SH-SY5Y (cell line): Measurements from ENCODE around the gene NUCB2.

ENCODE experiments used
- GATA2 ChIP-seq: IDR thresholded peaks from 2 replicates; pipeline ENCODE4 v1.6.1; 2011; ENCODE audit warnings: mild to moderate bottlenecking, low read depth, low read length
- GATA3 ChIP-seq: IDR thresholded peaks from 2 replicates; pipeline ENCODE4 v1.6.1; 2011; ENCODE audit warnings: low read depth, mild to moderate bottlenecking, low read length, moderate library complexity

DNA sequence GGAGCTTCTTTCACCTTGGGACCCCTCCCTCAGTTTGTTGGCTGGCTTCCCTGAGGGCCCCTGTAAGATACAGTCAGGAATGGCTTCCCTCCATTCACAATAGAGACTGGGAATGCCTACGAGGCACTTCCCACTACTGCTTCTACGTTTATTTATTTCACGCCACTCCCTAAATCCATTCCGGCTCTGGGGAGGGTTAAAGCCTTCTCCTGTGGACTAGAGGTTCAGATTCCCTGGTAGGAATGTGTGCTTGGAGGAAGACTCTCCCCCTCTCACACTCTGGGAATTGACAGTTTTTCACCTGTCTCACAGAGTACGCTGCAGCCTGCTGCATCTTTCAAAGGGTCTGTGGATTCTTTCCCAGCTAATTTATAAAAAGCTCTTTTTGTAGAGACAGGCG lies 3.3 kb upstream of the NUCB2 start:
- TF ChIP-seq GATA2 (no peak), GATA3 (no peak)
